ENCODE results near the gene WIPI1.
A peak's percentile ranks its signal among the peaks of the same experiment; 100 is the strongest.

WIPI1 gene

DNA sequence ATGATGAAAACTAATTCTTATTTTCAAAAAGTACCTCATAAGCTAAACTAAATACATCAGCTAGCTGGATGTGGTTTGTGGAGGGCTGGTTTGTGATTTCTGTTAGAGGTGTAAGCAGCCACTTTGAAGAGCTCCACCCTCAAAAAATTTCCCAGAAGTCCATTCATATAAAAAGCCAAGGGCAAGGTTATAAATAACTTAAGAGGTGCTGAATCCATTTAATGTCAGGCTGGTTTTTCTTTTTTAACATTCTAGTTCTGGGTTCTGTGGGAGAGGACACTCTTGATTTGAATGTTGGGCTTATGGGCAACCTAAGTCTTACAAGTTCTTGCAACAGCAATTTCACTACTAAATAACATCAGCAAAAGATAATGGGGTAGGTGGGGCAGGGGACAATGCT, 3.4 kb upstream of the WIPI1 start:
- no peak for DNase-seq (ENCODE audit: low spot score)

DNA sequence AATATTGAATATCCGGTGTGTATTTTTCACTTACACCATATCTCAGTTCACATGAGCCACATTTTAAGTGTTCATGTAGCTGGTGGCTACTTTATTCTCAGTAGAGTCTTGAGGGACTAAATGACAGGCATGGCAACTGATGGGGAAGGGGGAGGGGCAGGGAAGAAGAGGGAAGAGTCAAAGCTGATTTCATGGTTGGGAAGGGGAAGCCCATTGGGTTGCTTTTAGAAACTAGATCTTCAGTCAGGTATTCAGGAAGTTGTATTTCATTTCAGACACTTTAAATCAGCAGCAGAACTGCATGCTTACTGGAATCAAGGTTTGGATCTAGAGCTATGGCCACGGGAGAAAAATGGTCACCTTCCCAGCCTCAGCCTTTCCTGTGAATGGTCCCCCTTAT, 2.9 kb upstream of the WIPI1 start:
- DNase-seq (ENCODE audit: low spot score) = no peak

DNA sequence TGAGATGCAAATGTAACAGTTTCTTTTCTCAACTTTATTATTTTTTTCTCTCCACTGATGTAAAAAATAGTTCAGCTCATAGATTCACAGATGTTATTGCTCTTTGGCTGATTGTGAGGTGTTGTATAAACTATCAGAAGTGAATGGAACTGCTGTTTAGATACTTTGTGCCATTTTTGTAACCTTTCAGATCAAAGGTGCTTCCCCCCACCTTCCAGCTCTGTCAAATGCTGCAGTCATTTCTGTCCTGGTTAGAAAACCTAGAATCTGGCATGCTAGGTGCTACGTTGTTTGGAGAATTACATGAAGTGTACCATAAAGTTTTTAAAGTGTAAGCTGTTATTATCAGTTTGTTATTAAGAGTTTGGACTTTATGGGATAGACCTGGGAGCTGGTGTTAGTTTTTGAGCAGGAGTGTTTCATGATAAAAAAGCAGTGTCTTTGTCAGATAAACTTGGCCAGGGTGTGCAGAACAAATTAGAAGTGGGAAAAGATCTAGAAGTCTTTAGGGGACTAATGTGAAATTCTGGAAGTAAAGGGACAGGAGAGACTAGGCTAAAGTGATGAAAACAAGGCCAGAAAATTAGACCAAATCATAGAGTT, 1.8 kb upstream of the WIPI1 start:
- DNase-seq (ENCODE audit: low spot score) = no peak

DNA sequence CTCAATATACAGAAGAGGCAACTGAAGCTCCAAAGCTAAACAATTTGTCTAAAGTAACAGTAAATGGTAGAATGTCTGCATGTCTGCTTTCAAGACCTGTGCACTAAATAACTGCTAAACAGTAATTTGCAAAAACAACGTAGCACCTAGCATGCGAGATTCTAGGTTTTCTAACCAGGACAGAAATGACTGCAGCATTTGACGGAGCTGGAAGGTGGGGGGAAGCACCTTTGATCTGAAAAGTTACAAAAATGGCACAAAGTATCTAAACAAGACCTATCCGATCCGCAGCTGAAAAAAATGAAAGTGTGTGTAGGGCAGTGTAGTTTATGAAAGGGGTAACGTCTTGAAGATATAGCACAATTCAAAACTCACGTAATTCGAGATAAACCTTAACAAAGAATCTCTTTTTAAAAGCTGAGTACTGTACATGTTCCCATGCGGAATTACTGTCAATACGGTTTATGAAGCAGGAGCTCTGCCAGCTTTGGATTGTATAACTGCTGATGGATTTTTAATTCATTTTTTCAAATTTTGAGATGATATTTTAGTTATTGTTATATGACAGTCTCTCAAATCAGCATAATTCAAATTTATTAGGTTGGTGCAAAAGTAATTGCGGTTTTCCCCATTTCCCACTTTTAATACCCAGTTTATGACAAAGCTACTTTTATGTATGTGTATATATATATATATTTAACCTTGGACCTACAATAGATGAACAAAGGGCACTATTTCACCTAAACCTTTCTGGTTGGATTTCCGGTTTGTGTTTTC, 1.2 kb upstream of the WIPI1 start:
- DNase-seq (ENCODE audit: low spot score) = no peak

DNA sequence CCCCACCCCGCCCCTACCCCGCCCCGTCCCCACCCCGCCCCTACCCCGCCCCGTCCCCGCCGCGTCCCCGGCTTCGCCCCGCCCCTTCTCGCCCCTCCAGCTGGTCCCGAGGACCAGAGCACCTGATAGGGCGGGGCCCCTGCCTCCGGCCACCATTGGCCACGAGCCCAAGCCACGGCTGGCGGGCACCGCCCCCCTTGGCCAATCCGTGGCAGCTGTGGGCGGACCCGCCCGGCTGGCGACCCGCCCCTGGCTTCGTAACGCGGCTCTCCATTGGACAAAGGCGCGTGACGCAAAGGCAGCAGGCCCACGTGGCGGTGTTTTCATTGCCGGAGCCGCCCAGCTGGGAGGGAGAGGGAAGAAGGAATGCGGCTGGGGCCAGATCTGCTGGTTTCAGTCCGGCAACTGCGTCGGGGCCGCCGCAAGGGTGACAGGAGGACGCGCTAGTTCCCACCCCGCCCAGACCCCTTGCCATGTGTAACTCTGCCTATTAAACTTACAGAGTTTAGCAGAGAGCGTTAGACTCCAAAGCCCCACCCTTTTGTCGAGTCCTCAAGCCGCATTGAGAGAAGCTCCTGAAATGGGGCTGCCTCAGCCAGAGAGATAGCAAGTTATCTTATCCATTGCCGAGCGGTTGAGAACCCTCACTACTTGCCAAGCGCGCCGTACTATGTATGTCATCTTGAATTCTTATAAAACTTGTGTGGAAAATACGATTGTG, 403 bp upstream of the WIPI1 start:
- DNase-seq (ENCODE audit: low spot score) = peak; percentile 95

DNA sequence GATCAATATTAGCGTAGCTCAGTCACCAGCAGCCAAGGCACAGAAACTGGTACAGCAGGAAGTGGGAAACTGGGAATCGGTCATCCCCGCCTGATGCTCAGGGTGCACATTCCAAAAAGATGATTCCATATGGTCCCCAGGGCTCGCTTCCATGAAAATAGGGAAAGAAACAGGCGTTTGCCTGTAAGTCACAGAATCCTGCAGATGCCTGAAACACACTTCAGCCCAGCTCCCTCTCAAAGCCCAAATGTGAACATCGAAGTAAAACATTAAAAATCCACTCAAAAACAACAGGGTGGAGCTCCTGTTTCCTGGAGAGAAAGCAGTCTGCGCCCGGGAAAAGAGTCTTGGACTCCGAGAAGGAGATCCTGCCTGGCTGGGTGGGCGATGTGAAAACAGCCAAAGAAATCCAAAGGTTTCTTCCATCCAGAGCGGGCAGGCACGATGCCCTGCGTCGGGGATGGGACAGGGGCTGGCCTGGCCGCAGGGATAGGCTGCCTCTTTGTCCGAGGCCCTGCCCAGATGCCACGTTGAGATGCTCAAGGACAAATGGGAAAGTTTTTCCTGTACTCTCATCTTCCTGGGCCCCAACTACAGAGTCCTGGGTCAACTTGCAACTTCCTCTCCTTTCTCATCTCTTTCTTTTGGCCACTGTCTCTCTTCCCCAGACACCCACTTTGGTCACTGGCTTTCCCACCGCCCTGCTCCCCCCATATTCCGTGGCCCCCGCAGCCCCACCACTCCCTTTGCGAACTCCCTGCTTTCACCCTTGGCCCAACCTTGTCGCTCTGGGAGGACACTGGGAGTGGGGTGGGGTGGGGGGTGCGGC, 743 bp downstream of the WIPI1 start:
- peak; percentile 87 for DNase-seq (ENCODE audit: low spot score)

DNA sequence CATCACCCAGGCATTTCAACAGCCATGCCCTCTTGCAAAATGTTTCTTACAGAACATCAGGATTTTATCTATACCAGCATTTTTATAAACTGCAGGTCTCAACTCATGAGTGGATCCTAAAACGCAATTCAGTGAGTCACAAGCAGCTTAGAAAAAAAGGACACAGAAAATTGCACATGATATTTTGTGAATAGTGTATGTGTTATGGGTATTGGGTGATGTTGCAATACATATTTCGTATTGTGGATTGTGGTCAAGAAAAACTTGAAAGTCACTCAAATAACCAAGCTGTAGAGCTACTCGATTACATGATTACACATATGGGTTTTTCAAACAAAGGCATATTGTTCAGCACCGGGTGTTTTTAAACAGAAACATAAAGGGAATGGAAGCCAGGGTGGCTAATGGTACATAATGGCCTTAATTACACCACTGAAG, 1.4 kb downstream of the WIPI1 start:
- DNase-seq (ENCODE audit: low spot score) = no peak

DNA sequence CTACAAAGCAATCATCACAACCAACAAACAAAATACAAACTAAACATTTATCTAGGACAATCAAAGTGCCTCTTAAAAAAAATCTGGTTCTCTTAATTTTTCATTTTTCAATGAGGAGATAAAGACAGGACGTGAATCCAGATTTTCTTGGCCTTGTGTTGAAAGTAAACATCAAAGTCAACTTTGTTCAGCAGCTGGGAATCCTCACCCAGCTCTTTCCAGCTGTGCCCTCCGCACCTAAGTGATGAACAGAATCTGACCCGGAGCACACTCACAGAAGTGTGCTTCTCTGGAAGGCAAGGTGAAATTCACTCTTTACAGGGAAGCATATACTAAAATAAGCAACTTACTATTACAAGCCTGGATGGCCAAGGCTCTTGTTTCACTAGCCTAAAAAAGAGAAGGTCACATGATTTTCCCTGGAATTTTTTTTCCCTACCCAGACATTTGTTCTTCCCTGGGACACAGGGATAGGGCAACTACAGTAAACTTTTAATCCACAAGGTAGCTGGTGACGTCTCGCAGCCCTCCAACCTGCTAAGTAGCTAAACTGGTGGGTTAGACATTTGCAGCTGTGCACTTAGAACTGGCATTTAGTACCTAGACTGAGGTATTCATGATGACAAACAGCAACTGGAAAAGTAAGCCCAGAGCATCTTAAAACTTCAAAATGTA, 3.2 kb downstream of the WIPI1 start:
- no peak for DNase-seq (ENCODE audit: low spot score)

DNA sequence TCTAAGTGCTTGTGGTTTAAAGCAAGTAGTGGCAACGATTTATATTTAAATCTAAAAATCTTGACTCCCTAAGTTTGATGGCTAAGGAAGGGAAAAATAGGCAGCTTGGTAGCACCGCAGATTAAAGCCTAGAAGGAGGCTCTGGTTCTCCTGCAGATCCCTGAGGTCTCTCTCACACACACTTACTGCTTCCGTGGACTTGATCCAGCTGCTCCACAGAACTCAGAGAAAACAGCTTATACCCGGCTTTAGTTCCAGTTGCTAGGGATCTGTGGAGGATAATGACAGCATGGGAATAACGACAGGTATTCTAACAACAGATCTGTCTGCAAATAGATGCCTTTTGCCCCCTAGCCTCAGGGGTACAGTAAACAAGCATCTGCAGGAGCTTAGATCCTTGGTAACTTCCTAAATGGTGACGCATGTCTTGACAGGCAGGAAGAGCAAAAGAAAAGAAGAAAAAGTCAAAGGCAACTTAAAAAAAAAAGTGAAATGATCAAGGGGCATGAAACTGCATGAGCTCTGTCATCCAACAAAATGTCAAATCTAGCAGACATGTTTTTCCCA, 4.5 kb downstream of the WIPI1 start:
- no peak for DNase-seq (ENCODE audit: low spot score)

DNA sequence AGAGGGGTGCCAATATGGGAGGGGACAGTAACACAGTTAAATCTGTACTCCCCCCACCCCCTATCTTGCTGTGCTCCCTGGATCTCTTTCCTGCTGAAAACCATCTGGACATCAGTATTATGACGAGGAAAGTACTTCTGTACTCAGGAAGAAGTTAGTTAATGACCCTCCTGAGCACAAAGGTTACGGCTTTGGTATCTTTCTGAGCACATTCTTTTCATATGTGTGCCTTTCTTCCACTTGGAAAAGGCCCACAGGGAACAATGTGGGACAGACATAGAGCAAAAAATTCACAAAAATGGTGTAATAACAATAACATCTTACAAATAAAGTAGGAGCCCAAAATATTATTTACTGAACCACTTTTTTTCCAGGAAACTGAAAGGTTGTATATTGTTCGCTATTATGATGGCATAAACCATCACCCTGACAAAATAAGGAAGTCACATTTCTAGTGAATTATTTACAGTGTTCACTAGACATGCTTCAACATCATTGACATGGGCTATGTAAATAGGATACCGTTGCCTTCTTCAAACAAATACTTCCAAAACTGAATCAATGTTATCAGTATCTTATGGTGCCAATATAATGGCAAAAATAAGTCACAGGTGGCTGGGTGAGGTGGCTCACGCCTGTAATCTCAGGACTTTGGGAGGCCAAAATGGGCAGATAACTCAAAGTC, 5.5 kb downstream of the WIPI1 start:
- DNase-seq (ENCODE audit: low spot score) = no peak

DNA sequence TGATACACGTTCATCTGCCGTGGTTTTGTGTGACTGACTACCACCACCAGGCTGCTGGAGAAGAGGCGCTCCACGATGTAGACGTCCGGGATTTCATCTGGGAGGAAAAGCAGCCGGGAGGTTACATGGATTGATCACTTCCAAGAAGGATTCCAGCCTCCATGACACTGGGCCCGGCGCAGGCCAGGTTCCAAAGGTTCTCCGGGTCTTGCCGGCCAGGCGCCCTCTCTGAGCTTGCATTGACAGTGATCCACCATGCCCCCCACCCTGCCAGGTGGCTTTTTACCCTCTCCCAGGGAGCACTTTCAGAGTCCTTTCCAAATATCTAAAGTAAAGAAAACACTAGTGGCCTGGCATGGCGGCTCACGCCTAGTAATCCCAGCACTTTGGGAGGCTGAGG, 6.5 kb downstream of the WIPI1 start:
- DNase-seq (ENCODE audit: low spot score) = no peak

DNA sequence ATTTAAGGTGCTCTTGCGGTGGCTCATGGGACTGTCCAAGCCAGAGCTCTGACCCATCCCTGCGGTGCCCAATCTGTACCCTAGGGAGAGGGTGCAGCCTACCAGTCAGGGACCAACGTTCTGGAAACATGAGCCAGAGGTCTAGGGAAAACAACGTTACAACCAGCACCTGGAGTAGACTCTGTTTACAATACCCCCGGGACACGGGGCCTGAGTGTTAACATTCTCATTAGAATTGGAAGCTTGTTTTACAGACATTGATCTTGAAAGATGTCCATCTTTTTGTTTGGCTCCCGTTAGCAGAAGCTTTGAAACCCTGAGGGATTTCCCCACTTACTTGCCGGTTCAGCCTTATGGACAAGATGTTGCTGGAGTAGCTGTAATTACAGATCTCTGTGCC, 6.9 kb downstream of the WIPI1 start:
- DNase-seq (ENCODE audit: low spot score) = no peak

DNA sequence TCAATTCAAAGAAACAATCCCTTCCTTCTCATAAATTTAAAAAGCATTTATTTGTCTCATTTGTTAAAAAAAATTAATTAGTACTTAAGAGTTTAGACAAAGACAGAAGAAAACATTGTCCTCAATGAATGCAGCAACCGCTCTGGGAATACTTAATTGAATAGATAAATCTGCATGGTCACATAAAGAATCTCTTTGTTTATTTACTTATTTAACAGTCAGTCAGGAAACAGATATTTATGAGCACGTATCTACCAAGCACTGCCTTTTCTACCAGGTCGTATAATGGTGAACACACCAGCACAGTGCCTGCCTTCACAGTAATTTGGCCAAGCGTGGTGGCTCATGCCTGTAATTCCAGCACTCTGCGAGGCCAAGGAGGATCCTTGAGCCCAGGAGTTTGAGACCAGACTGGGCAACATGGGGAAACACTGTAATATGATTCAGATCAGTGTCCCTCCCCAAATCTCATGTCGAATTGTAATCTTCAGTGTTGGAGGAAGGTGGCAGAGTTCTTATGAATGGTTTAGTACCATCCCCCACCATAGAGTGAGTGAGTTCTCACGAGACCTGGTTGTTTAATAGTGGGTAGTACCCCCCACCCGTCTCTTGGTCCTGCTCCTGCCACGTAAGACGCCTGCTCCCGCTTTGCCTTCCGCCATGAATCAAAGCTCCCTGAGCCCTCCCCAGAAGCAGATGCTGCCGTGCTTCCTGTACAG, 8.1 kb downstream of the WIPI1 start:
- no peak for DNase-seq (ENCODE audit: low spot score)

DNA sequence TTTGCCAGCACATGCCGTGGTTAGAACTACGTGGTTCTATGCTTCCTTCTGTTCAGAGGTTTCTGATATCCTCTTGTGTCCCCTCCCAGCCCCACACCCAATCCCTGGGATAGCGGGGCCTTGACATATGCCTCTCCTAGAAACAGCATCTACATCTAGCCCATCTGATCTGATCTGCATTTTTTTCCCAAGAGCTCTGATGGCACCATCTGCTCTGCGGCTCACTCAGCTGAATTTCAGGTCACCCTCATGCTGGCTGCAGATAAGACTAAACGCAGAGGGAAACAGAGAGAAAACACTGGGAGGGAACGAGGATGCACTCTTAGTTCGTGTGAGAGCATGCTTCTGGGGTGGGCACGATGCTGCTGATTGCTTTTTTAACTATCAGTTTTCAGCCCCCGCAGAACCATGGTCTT, 10.7 kb downstream of the WIPI1 start:
- DNase-seq (ENCODE audit: low spot score) = no peak

DNA sequence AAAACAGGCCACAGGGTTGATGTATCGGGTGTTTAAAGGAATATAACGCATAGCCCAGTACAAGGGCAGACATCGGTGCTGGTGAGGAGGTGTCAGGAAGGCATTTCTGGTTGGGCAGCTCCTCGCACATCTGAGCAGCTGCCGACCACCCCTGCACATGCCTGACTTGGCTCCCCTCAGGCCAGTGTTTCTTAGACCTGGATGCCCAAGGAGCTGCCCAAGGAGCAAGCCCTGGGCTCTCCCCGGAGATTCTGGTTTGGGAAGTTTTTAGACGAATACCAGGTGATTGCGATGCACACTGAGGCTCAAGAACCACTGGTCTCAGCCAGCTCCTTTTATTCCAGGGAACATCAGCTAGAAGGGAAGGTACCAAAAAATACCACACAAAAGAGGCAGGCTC, 11.6 kb downstream of the WIPI1 start:
- DNase-seq (ENCODE audit: low spot score) = no peak

DNA sequence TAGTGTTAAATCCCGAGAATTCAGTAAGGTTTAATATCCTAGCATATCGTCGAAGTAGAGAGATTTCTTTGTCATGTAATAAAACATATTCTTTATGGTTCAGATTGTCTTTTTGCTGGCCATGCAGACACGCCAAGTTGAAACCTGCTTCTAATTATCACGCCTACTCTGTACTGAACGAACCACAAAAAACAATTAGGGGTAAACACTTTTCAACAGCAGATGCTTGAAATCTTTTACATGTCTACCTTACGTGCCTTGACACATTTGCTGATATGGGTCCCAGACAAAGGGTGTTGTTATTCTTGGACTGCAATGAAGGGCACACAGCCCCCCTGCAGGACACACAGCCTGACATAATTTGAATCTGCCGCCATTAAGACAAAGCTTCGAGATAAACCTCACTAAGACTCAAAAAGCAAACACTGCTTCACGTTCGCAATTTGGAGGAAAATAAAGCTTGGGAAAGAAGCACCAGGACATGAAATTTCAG, 13.3 kb downstream of the WIPI1 start:
- no peak for DNase-seq (ENCODE audit: low spot score)

DNA sequence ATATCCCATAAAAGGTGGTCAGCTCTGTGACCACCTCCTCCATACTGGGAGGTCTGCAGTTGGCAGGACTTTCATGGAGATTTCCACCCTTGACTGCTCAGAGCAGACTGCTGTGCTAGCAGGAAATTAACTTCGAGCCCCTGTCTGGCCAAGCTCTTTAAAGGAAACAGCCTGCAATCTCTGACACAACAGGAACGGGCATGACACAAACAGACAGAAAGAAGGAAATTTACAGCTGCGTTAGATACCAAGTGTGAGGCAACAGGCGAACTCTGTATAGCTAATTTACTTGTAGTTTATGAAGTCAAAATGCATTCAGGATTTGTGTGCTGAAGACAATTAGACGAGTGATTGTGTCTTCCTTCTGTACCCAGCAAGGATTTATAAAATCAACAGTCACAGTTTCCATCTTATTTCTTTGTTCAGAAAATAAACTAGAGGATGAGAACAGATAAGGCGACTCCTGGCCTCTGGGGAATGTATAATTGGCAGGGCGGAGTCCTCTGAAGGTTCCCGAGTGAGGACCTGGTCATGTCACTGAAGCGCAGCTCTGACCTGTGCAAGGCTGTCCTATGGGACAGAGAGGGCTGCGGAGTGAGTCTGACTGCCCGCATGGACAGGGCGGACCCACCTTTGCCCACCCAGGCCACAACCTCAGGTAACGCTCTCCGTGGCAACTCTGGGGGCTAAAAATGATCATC, 16.1 kb downstream of the WIPI1 start:
- no peak for DNase-seq (ENCODE audit: low spot score)

DNA sequence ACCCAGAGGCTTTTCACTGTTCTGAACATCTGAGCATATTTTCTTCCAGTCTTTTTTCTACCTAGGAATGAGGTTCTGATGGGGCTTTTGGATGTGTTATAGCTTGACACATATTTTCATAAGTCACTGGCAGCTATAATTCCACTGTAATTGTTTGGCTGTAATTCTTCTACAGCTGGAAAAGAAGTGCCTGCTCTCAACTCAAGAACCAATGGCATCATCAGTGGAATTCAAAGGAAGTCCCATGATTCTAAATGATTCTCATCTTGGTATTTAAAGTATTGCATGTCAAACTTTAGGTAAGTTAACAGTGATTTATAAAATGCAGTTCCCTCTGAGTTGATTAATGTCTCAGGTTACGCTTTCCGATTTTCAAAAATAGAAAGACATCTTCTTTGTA, 16.8 kb downstream of the WIPI1 start:
- no peak for DNase-seq (ENCODE audit: low spot score)

DNA sequence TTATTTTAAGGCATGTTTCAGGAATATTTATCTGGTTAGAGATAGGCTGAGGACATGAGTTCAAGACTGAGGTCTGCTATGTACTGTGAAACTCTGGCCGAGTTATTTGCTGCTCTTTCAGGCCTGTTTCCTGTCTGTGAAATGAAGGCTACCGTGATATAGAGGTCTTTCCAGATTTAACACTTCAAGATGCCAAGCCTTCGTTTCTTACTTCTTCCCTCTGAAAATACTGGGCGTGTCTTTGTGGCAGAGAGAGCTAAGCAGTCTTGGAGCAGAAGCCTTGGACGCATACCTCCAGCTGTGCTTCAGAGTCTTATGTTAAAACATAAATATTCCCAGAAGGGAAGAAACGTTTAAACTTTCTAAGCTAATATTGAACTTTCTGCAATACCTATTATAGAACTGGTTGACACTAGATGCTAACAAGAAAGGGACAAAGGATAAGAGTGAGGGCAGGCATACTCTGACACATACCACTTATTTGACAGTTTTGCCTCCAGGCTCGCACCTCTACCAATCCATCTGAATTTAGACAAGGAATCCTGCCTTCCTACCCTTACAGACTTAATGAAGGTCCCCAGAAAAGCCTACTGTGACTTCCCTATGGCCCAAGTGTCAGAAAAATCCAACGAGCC, 17.5 kb downstream of the WIPI1 start:
- no peak for DNase-seq (ENCODE audit: low spot score)
